Peyer's patch (tissue), 4 donors: Measurements from ENCODE around the gene ACLY. TPM values are rescaled to one million over a fixed set of nuclear protein-coding genes. Genes with fewer than 3 reads are reported as not detected.

ENCODE experiments used
- DNase-seq, 3 donors: peaks; one replicate each; pipeline ENCODE4 v3.0.0-alpha.2; 2017 to 2019
- H3K27ac ChIP-seq, 4 donors: fragments of 200-600 bp; sonication (generic); one replicate each; pipeline ENCODE4 v1.5.1; 2016 to 2019
- H3K27me3 ChIP-seq, 2 donors: fragments of 200-600 bp; sonication (generic); one replicate each; pipeline ENCODE4 v1.5.1; 2019
- H3K36me3 ChIP-seq, 3 donors: fragments of 200-600 bp; sonication (generic); one replicate each; pipeline ENCODE4 v1.5.1; 2016 to 2019
- H3K4me1 ChIP-seq, 4 donors: fragments of 200-600 bp; sonication (generic); one replicate each; pipeline ENCODE4 v1.5.1; 2016 to 2019
- H3K4me3 ChIP-seq, 4 donors: fragments of 200-600 bp; sonication (generic); 1 replicate in 3 of 4; 2 replicates in 1 of 4; pipeline ENCODE4 v1.5.1; 2016 to 2019; ENCODE audit warnings: mild to moderate bottlenecking in 1 of 4
- H3K9me3 ChIP-seq, 4 donors: fragments of 200-600 bp; sonication (generic); one replicate each; pipeline ENCODE4 v1.5.1; 2016 to 2019; ENCODE audit warnings: mild to moderate bottlenecking in 1 of 4
- POLR2A ChIP-seq, 2 donors: fragments of 450-650 bp; IDR thresholded peaks; one replicate each; pipeline ENCODE4 v1.5.1; 2017; ENCODE audit warnings: antibody characterized with exemption in 2 of 2, mild to moderate bottlenecking in 2 of 2, moderate library complexity in 2 of 2
- total RNA-seq, 4 donors: library from RNA; depleted of rRNA; stranded (reverse); fragments of >200 nt; gene quantifications; one replicate each; pipeline ENCODE4 v1.1.0, GENCODE V29; 2016
- TF ChIP-seq, protein P1 (sequence below), 6 experiments: fragments of 450-650 bp in 4 of 6; fragments of 200-600 bp in 2 of 6; sonication (generic) in 1 of 6; IDR thresholded peaks; one replicate each; pipeline ENCODE4 v1.5.1; 2017 to 2019; ENCODE audit warnings: antibody characterized with exemption in 6 of 6, mild to moderate bottlenecking in 3 of 6, moderate library complexity in 1 of 6

ACLY gene
- total RNA-seq, 4 donors from 2014 or later: 54.5 to 108 (median 74.0) TPM

DNA sequence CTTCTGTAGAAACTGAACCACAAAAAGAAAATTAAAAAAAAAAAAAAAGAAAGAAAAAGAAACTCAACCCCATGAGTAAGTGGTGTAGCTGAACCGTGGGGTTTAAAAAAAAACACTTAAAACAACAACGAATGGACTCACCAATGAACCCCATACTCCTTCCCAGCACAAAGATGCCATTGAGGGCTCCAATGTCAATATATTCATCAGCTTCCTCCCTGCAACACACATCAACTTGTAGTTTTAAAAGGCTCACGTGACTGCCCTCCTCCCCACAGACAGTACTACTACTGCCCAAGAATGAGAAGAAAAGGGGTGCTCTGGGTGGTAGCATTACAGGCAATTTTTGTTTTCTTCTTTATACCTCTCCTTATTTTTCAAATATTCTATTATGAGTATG is 50.2 kb downstream of the ACLY start:
- no peak for DNase-seq
- Histone ChIP-seq H3K27me3 (no peaks in the 10 kb centered on the region), H3K27ac (no peak overlapping the region), H3K36me3 (peaks cover 0 to 58% (median 0%) of the 10 kb centered on the region in 3 donors), H3K9me3 (no peaks in the 10 kb centered on the region), H3K4me1 (peaks cover 0 to 9% (median 4%) of the 10 kb centered on the region in 4 donors), H3K4me3 (no peak overlapping the region)
- no peak for TF ChIP-seq POLR2A (IDR thresholded peaks at IDR 0.05)
- TF ChIP-seq, protein P1, sequence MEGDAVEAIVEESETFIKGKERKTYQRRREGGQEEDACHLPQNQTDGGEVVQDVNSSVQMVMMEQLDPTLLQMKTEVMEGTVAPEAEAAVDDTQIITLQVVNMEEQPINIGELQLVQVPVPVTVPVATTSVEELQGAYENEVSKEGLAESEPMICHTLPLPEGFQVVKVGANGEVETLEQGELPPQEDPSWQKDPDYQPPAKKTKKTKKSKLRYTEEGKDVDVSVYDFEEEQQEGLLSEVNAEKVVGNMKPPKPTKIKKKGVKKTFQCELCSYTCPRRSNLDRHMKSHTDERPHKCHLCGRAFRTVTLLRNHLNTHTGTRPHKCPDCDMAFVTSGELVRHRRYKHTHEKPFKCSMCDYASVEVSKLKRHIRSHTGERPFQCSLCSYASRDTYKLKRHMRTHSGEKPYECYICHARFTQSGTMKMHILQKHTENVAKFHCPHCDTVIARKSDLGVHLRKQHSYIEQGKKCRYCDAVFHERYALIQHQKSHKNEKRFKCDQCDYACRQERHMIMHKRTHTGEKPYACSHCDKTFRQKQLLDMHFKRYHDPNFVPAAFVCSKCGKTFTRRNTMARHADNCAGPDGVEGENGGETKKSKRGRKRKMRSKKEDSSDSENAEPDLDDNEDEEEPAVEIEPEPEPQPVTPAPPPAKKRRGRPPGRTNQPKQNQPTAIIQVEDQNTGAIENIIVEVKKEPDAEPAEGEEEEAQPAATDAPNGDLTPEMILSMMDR (IDR thresholded peaks at IDR 0.05): no peak

DNA sequence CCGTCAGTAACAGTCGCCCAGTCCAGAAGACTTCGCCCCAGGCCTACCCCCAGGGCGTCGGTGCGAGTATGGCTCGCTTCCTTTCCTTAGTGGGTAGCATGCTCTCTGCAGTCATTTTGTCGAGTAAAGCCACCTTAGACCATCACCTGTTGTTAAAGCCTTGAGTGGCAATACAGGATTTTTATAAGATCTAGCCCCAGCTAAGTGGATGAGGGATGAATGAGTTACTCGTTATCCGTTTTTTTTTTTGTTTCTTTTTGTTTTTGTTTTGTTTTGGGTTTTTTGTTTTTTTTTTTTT is 53.2 kb downstream of the ACLY start:
- H3K27me3 ChIP-seq: no peaks in the 10 kb centered on the region
- peak overlapping the region; percentile 88 to 98 (median 96) for H3K4me3 ChIP-seq
- TF ChIP-seq, protein P1 (IDR thresholded peaks at IDR 0.05): peak in 1 of 6 experiments; percentile 7
- TF ChIP-seq POLR2A (IDR thresholded peaks at IDR 0.05): no peak
- peak overlapping the region; percentile 91 to 96 (median 94) for H3K27ac ChIP-seq
- no peaks in the 10 kb centered on the region for H3K9me3 ChIP-seq
- peaks cover 0 to 30% (median 0%) of the 10 kb centered on the region in 3 donors for H3K36me3 ChIP-seq
- no peak for DNase-seq
- H3K4me1 ChIP-seq: peaks cover 0 to 22% (median 9%) of the 10 kb centered on the region in 4 donors

DNA sequence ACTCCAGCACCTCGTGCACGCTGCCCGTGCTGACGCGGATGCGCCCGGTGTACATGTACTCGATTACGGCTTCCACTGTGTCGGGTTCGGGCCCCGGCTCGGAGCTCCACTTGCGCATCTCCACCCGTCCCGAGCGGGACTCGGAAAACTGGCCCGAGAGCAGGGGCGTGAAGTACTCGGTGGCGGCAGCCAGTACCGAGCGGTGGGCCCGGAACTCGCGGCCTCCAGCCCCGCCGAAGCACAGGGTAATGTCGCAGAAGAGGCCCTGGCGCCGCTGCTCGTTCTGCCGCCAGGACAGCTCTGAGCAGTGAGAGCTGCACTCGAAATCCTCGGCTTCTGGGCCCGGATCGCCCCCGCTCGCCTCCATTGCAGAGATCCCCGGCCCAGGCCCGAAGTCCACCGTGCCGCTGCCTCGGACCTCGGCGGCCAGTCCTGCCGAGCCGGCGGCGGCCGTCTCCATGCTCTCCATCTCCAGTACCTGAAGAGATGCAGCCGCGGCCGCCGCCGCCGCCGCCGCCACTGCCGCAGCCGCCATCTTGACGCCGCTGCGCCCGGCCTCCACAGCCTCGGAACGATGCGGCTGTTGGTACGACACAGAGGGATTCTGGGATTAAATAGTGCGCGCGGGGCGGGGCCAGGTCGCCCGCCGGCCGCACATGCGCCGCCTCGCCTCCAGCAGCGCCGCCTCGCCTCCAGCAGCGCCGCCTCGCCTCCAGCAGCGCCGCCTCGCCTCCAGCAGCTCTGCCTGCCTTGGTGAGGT is 53.7 kb downstream of the ACLY start, which contains the start of gene KLHL11:
TSS of gene KLHL11 (minus strand) at position 588 of the 760 bp plus-strand sequence. CDS start at position 535, 53 bp downstream.
- peak; percentile 87 to 96 (median 92) for DNase-seq
- TF ChIP-seq, protein P1 (IDR thresholded peaks at IDR 0.05): peak in 2 of 6 experiments; percentile 7 to 35
- peak; percentile 90 to 94 for TF ChIP-seq POLR2A (IDR thresholded peaks at IDR 0.05)
- peak within 1 kb of the TSS; percentile 91 to 96 (median 94) for H3K27ac ChIP-seq
- H3K27me3 ChIP-seq: no peaks in the 10 kb centered on the region
- no peaks in the 10 kb centered on the region for H3K9me3 ChIP-seq
- peak within 1 kb of the TSS; percentile 88 to 98 (median 96) for H3K4me3 ChIP-seq
- H3K4me1 ChIP-seq: peaks cover 0 to 22% (median 9%) of the 10 kb centered on the region in 4 donors
- peaks cover 0 to 25% (median 0%) of the 10 kb centered on the region in 3 donors for H3K36me3 ChIP-seq

DNA sequence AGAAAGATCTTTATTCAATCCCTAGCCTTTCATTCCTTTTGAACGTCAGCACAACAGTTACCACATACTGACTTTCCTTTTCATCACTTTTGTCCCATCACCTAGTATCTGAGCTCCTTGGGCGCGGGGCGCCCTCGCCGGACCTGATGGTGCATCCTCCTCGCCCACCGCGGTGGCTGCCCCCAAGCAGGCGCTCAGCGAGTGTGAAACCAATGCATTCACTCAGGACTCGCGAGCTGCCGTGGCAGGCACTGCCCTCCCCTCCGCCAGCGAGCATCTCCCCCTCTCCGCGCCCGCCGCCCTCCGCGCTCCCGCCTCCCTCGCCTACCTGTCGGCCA is 54.3 kb downstream of the ACLY start:
- TF ChIP-seq POLR2A (IDR thresholded peaks at IDR 0.05): no peak
- TF ChIP-seq, protein P1 (IDR thresholded peaks at IDR 0.05): no peak
- Histone ChIP-seq H3K9me3 (no peaks in the 10 kb centered on the region), H3K27ac (peak overlapping the region; percentile 91 to 96 (median 94)), H3K27me3 (no peaks in the 10 kb centered on the region), H3K4me1 (peaks cover 0 to 22% (median 9%) of the 10 kb centered on the region in 4 donors), H3K36me3 (peaks cover 0 to 19% (median 0%) of the 10 kb centered on the region in 3 donors), H3K4me3 (peak overlapping the region; percentile 88 to 98 (median 96))
- no peak for DNase-seq

DNA sequence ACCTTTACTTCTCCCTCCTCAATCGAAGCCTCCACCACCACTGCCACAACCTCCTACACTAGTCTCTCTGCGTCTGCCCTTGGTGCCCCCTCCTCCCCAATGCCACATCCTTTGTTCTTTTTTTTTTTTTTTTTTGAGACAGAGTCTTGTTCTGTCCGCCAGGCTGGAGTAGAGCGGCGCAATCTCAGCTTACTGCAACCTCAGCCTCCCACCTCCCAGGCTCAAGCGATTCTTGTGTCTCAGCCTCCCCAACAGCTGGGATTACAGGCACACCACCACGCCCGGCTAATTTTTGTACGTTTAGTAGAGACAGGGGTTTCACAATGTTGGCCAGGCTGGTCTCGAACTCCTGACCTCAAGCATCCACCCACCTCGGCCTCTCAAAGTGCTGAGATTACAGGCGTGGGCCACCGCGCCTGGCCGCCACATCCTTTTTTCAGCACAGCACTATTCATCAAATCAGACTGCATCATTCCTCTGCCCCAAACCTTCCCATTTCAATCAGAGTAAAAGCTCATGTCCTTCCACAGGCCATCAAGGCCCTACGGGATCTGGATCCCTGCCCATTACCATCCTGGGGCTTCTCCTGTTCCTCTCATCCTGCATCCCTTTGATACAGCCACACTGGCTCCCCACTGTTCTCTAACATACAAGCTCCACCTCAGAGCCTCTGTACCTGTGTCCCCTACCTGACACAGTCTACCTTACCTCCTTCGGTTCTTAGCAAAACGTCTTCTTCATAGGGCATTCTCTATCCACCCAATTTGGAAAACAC is 55.5 kb downstream of the ACLY start:
- no peak for TF ChIP-seq POLR2A (IDR thresholded peaks at IDR 0.05)
- no peak for DNase-seq
- peak overlapping the region in 3 of 4 donors; percentile 88 to 96 (median 95) for H3K4me3 ChIP-seq

More for the DNA sequence above, 55.5 kb downstream of the ACLY start:
- Histone ChIP-seq H3K36me3 (peaks cover 0 to 9% (median 0%) of the 10 kb centered on the region in 3 donors), H3K9me3 (no peaks in the 10 kb centered on the region), H3K4me1 (peaks cover 0 to 22% (median 9%) of the 10 kb centered on the region in 4 donors), H3K27me3 (no peaks in the 10 kb centered on the region), H3K27ac (no peak overlapping the region)
